ENCODE data around the gene MYOCD.

Gene MYOCD

DNA sequence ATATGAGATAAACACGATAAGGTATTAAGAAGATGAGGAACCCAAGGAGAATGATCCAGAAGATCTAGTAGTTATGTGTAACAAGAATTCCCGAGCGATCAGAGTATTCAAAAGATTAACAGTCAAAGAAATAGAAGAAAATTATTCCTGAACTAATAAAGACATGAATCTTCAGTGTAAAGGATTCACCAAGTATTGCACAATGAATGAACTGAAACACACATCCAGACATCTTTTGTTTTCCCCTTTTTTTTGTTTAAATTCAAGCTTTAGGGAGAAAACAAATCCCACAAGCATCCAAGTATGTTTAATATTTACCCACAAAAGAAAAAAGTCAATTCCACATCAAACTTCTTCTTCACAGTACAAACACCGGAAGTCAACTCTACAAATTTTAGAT, 23.7 kb upstream of the MYOCD start:
- DNase-seq: no peak

DNA sequence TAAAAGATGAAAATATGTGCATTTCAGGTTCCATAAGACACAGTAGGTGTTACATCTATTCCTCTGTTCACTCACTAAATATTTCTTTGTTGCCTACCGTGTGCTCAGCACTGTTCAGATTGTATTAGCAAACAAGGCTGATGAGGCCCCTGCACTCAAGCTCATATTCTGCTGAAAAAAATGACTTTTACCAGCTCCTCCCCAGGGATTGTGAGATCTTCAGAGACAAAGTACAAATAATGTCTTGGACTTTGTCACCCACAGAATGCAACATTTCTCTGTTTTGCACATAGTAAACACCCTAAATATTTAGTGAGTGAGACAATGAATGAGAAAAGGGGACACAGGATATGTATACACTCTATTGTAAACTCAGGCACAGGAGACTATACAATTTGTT, 21.9 kb upstream of the MYOCD start:
- DNase-seq: no peak

DNA sequence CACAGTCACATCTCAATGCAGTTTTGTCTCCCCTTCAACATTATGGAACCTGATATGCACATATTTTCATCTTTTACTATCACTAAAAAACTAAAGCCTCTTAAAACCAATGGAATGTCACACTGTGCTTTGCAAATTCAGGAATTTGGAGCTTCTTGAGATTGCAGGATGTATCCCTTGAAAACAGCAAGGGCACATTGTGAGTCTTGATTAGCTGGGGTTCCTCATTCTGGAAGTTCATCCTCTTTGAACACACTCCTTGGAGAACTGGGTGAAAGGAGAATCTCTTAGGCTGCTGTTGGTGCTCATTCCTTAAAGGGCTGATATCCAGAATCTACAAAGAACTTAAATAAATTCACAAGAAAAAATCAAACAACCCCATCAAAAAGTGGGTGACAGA, 21.1 kb upstream of the MYOCD start:
- no peak for DNase-seq

DNA sequence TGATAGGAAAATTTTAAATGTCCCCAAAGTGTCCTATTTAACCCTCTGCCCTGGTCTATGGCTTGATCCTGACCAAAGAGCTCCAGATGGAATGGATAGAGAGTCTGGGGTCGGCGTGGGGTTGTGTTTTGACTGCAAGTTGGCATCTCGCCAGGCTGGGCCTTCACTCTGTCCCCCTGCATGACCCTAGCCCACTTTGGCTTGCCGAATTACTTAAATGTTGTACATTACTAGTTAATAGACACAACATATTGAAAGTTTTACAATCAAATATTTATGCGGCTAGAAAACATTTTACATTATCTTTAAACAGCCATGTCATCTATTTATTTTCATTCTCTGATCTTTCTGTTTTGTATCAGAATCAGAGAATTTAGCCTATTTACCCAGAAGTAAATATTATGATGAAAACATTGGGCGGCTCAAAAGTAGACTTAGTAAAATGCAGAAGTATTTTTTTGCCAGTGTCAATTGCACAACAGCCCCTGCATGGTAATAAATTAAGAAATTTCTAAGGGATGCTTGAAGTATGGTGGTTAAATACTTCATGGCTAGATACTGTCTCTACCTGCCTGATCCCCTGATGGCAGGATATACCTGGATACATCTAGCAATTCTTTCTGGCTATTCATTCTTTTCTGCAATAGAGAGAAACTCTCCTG, 18.8 kb upstream of the MYOCD start:
- DNase-seq: no peak

DNA sequence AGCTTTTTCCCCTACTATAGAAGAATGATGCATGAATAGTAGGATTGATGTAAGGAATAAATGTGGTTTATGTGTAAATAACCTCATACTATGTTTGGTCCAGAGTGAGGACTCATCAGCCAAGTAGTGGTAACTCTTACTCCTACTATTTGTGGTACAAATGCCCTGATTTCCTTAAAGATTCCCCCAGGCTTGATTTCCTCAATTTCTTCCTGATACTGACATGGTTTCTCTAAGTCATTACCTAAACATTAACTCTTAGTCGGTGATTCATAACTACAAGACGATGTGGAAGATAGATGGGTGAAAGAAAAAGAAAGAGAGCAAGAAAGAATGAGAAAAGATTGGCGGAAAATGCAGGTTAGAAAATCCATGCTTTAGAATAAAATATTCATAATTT, 17.2 kb upstream of the MYOCD start:
- no peak for DNase-seq

DNA sequence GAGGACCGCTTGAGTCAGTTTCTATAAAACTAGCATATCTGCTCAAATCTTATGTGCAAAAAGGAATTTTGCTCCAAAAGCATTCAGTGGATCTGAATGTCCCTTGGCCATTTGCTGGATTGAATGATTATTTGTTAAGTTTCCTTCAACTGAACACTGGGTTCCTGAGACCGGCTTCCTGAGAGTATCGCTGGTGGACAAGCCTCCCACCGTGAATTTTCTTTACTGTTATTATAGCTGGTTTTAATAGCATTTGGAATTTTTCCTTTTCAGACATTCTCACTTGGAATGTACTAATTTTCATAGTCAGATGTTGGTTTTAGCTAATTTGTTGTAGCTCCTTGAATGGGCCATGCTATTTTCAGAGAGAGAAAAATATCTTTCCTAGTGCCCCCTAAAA, 9.8 kb upstream of the MYOCD start:
- no peak for DNase-seq

DNA sequence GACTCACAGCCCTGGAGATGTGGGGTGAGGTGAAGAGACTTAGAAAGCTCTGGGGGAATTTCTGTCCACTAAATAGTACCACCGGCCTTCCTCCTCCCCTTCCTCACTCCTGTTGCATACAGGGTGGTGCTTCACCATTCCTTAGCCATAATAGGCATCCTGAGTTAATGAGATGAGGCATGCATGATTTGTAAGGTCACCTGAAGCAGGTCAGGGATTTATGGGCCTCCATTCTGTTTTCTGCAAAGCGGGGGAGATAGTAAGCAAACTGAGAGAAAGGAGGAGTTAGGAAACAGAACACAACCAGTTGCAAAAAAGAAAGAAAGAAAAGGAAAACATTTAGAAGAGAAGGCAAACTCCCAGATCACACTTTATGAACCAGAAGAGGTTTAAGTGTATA, 9.3 kb upstream of the MYOCD start:
- DNase-seq: no peak

DNA sequence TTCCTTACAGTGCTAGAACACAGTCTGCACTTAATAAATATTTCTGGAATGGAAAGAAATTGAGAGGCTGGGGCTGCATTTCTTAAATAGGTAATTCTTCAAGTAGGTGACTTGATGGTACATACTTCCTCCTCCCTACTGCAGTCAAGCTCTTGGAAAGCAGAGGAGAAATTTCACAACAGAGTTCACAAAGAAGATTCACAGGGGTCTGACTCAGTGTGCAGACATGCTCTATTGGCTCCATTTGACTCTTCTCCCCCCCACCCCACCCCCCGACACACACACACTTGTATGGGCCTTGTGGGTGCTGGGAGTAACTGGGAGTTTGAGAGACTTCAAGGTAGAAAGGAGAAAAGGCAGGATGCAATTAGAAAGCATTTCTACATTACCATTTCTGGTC, 6.2 kb upstream of the MYOCD start:
- DNase-seq: no peak

DNA sequence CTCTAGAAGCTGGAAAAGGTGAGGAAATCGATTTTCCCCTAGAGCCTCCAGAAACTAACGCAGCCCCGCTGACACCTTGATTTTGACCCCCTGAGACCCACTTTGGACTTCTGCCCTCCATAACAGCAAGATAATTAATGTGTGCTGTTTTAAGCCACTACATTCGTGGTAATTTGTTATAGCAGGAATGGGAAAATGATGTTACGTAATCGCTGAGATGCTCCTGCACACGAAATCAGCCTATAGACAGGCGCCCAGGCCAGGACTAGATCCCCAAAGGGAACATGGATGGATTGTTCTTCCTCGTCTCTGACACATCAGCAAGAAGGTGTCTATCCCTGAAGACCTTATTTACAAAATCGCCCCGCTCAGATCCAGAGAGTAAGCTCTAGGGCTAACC, 1.4 kb upstream of the MYOCD start:
- no peak for DNase-seq

DNA sequence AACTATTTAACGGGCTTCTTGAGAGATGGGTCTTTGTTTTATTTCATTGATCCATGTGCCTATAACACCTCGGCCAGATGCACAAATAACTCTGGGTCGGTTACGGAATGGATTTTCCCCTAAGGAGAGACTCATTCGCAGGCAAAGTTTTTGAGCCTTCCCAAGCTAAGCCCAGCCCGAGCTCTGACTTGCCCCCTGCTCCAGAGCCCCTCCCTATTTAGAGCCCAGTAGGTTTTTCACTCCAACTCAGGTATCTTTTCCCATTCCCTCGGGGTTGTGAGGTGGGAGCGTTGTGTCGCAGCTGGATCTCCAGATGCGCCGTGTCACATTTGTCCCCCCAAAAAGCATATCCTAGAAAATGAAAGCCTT, 812 bp upstream of the MYOCD start:
- DNase-seq: no peak

DNA sequence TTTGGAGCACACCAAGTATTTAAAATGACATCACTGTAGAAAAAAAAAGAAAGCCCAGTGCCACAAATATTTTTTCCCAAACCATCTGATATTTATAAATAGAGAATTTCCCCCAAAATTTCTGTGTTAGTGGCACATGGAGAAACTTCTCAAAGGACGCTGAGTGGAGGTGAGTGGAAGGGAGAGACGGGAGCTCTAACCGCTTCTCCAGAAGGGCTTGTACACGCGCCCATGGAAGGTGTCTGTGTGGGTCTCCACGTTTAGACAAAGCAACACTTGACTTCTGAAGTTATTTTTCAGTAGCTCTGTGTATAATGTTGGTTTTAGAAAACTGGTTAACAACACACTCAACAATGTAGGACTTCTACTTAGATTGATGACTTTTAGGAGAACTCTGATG, 1.0 kb downstream of the MYOCD start:
- no peak for DNase-seq

DNA sequence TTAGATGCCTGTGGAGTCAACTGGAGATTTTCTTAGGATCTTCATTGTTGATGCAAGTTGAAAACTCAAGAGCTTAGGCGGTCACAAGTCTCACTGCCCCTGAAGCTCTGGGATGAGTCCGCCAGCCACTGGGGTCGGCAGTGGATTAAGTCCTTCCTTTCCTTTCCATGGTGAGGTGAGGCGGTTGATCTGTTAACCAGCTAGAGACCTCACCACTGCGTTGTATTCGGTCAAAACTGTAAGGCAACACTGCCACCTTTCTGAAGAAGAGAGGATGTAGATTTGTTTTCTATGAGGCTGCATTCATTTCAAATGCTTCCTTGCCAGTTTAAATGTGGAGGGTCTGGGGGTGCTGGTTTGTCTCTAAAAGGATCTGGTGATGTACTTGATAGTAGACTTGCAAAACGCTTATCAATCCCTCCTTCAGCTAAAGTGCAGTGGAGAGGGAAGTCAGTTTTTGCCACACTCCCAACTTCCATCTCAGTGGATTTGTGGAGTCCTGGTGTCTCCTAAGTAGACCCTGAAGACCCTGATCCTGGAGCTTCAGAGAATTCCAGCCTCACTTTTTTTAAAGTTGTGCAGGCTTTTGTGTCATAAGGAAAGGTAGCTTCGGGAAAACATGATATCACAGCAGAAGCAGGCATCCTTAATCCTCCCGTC, 1.7 kb downstream of the MYOCD start:
- no peak for DNase-seq

DNA sequence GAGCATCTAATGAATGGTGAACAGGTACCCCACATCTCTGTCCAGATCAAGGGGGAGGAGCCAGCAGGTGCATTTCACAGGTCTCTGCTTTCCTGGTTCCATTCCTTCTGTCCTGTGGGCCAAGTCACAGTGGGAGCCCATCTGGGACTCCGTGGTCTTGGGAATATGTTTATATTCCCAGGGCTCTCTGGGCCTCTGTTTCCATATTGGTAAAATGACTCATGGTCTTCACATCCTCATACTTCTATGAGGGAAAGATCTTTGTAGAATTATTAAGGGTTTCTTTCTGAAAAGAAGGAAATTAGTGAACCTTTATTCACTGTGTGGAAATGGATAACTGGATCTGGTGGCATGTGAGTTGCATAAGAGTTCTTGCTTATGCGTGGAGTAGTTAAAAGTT, 6.2 kb downstream of the MYOCD start:
- DNase-seq: no peak

DNA sequence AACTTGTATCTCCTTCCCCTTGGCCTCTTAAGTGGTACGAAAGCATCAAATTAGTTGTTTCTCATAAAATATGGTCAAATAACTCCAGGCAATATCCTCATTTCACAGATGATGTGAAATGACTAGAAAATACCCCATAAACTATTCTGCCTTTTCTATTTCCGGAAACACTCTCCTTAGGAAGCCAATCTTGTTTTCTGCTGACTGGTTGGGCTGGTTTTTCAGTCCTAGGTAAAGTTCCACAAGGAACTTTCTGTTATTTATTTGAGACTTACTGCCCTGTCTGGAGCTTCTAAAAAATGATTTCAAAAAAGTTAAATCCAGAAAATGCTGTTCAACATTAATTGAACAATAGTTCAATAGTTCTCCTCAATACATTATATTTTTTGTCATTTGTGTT, 7.3 kb downstream of the MYOCD start:
- no peak for DNase-seq

DNA sequence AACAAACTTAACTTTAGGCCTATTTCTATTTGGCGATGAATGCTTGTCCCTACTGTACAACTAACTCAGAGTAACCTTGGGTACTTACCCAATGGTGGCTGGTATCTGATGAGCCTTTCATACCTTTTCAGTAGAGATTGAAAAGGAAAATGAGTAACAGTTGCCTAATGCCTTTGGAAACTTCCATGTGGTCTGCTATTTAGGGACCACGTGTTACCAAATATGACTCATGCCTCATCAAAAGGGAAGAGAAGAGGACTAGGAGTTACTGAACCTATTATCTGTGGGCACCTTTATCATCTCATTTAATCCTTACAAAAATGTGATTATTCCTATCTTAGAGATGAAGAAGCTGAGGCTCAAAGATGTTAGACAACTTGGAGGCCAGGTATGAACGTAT, 8.1 kb downstream of the MYOCD start:
- DNase-seq: no peak

DNA sequence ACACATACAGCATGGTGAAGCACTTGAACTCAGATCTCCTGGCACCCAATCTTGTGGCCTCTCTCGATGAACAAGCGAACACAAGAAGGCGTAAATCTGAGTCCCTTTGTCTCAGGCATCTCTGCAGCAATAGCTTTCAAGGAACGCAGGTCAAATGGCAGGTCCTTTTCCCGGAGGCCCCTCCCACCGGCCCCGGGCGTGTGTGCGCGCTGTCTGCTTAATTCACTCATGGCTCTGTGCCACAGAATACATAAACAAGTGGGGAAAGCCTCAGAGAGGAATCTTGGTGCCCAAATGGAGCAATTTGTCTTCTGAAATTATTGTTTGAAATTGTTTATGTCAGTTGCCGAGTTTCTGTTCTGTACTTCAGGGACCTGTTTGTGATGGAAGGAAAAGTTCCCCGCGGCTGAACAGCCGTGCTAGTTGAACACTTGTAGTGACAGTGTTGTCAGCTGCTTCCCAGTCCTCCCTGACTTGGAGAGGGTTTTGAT, 14.8 kb downstream of the MYOCD start:
- no peak for DNase-seq

DNA sequence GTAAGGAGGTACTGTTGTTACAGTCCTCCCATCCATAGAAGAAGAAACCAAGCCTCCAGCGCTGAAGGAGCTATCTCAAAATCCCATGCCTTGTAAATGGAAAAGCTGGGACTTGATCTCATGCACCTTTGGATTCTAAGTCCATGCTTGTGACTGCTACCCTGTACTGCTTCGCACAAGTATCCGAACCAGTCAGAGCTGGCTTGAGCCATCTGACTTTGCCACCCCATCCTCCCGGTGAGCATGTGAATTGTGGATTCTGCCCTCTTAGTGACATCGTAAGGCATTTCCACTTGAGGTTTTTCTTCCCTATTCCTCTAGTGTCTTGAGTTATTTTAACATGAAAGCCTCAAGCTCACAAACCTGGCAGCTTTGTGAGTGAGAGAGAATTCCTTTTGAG, 15.3 kb downstream of the MYOCD start:
- no peak for DNase-seq

DNA sequence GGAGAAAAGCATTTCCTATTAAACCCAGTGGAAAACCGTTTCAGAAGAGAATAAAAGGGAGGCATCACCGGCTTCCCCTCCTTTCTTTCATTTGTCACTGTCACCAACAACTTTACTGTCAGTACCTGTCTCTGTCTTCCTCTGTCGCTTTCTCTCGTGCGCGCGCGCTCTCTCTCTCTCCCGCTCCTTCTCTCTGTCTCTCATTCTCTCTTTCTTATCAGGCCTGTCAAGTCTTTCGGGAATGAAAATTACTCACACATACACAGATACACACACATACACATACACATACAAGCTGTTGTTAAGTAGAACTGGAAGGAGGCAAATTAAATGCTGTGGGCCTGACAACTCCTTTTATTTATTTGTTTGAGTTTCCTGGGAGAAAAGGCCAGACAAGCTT, 17.6 kb downstream of the MYOCD start:
- no peak for DNase-seq

DNA sequence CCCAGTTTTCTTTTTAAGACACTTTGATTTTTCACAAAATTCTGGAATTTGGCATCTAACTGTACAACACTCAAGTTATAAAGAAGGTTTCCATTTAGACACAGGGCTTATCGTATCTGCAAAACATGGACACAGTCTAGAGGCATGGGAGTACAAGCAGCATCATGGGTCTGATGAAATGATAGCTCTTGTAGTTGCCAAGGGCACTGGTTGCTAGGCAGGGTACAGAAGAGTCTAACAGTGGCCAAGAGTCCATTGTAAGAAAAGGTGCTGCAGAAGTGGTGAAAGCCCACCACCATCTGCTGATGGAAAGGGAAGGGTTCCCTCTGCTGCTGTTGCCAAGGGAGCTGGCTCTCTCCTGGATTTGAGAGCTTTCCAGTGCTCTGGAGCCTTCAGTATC, 20.8 kb downstream of the MYOCD start:
- no peak for DNase-seq

DNA sequence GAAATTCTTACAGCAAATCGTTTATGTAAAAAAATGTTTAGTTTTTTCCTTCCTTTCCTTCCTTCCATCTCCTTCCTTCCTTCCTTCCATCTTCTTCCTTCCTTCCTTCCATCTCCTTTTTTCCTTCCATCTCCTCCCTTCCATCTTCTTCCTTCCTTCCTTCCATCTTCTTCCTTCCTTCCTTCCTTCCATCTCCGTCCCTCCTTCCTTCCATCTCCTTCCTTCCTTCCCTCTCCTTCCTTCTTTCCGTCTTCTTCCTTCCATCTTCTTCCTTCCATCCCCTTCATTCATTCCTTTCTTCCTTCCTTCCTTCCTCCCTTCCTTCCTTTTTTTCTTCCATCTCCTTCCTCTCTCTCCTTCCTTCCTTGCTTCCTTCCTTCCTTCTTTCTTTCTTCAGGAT, 22.7 kb downstream of the MYOCD start:
- DNase-seq: no peak

DNA sequence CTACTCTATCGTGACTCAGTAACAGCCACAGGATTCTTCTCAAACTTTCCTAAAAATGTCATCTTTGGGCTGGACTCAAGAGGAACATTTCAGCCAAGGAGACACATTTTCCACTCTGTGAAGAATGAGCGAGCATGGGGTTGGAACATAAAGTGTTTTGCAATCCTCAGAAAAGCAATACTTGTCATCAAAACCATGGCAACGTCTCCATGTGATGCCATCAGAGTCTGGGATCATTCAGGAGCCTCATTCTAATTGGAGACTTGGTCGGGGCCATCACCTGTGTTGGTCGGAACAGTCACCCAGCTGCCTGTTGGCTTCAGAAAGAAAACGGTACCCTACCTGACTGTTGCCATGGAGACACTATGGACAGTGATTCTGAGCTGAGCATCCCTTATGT, 25.5 kb downstream of the MYOCD start:
- no peak for DNase-seq

DNA sequence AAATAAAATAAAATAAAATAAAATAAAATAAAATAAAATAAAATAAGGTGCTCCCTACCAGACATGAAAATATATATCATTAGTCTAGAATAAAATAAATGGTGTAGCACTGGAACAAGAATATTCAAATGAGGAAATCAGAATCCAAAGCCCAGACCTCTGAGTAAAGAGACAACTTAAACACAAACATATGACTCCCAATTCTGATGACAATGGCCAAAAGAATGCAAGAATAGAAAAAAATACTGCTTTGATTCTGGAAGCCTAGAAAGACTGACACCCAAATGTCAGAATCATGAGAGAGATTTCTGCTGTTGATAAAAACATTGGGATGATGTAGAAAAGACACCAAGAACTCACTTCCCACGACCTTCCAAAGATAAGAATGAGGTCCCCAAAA, 27.9 kb downstream of the MYOCD start:
- DNase-seq: no peak

DNA sequence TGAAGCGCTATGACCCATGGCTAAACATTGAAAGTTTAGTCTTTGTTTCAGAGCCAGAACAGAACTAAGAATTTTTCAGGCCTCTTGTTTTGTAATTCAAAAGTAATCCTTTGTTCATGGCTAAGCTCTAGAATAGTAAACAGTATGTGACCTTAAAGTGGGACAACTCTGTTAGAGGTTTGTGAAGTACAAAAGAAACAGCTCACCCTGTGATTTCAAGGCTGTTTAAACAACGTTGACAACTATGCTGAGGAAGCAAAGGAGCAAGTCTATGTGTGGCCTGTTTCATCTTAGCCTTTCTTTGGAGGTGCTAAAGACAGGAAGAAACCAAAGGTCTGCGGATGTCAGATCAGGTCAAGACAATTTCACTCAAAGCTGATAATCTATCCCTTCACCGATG, 40.4 kb downstream of the MYOCD start:
- no peak for DNase-seq

DNA sequence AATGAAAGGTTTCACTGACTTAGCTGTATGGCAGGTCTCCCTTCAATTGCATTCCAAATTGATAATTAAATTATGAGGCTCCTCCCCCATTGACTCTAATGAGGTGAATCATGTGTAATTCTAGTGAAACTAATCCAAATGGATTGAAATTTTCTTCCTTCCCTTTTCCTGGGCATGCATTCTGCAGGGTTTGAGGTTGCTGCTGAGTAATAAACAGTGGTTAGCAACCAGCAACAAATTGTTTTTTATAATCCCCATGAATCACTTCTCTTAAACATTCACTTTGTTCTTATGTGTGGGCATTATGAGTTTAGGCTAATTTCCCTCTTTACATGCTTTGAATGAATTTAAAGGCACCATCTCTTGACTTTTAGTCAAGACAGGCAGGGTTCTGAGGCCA, 43.4 kb downstream of the MYOCD start:
- DNase-seq: no peak

DNA sequence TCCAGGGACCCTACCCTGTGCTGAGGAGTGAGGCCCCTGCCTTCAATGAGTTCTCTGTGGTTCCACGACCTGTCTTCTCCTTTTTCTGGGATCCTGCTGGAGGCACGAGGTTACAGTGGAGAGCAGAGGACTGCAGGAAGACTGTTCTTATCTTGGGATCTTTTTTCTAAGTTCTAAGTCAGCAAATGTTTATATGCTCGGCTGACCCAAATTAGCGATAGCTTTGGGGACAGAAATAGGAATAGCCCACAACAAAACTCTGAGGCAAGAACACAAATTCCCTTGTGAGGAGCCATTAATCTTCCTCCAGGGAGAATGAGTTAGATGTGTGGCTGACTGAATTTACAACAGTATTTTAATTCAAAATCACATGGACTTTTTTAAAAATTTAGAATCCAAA, 46.7 kb downstream of the MYOCD start:
- DNase-seq: no peak

Measured in inflammatory macrophage treated with lipopolysaccharide for 1 hour (primary cell).